Sigmoid colon (tissue), 4 donors: Measurements from ENCODE around the gene OR8D4.

ENCODE experiments used
- CTCF ChIP-seq, 4 experiments: fragments of 450-650 bp in 3 of 4; fragments of 200-600 bp in 1 of 4; IDR thresholded peaks; one replicate each; pipeline ENCODE4 v1.5.1; 2016 to 2019; ENCODE audit warnings: antibody characterized with exemption in 4 of 4, mild to moderate bottlenecking in 3 of 4, moderate library complexity in 2 of 4
- POLR2A ChIP-seq, 2 donors: fragments of 450-650 bp; IDR thresholded peaks; one replicate each; pipeline ENCODE4 v1.6.1; 2016; ENCODE audit warnings: antibody characterized with exemption in 2 of 2, mild to moderate bottlenecking in 2 of 2, moderate library complexity in 2 of 2
- POLR2AphosphoS5 ChIP-seq, 4 donors: sonication (generic); formaldehyde crosslinking; IDR thresholded peaks; one replicate each; pipeline ENCODE4 v1.6.1; 2017; ENCODE audit warnings: antibody characterized with exemption in 4 of 4

DNA sequence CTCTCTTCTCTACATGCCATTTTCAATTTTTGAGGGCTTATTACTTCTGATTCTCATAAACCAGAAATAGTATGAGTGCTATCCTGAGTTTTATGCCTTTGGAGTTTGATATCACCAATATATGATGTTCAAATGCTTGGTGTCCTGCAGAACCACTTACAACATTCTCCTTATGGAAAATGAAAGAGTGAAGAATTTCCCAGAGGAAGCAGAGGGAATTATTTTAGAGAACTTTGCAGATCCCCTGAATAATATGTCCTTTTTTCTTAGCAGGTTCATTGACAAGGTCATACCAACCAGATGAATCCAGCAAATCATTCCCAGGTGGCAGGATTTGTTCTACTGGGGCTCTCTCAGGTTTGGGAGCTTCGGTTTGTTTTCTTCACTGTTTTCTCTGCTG is 37.4 kb downstream of the OR8D4 start, which contains the start of gene OR4D5:
- TF ChIP-seq POLR2AphosphoS5 (IDR thresholded peaks at IDR 0.05) (no peak), CTCF (IDR thresholded peaks at IDR 0.05) (no peak), POLR2A (IDR thresholded peaks at IDR 0.05) (no peak)
